Stimulated activated CD8-positive, alpha-beta memory T cell treated with anti-CD3 and anti-CD28 coated beads, Interleukin-4, amount 100 ng/mL, for 4 hours (primary cell): ENCODE results near the gene HLA-DRB1.
"Not testable (repeated sequence)": the region's sequence is repeated elsewhere in the genome, so short reads cannot be mapped to it uniquely, and the experiment has no call there.

Source experiments
- DNase-seq, 2 donors: peaks; one replicate each; pipeline ENCODE4 v3.0.0-alpha.2; 2020; ENCODE audit warnings: low read depth in 2 of 2, low spot score in 1 of 2

The HLA-DRB1 gene

DNA sequence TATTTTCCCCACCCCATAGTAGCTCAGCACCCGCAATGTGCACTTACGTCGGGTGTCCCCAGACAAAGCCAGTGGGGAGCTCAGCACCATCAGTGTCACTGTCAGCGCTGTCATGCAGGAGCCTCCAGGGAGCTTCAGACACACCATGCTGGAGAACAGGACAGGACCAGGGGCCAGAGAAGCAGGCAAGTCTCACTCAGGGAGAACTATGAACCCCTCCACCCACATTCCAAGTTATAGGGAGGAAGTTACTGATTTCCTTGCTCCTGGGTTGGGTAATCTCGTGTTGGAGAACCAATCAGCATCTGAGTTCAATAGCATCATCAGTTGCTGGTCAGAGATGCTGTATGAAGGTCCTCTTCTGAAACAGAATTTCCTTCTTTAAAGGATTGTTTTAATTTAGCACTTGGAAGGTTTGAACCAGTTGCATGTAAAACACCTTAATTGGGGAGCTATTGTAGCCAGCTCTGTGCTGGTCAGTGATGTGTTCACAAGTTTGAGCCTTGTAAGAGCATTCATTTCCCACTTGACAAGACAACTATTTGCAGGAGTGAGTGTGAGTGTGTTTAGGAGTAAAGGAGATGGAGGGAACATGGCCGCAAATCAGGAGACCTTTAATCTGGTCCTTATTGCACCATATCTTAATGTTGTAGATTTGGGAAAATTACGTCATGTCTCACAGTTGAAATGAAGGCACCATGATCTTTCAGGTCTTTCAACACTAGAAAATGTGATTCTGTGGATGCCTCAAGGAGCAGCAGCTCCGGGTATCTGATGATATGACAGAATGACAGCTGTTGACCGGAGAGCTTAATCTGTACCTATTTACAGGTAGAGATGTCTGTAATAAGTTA, at the start of gene HLA-DRB1:
Gene HLA-DRB1 (minus strand): TSS at position 253 of the 854 bp plus-strand sequence. CDS start 106 bp downstream, at position 147.
- no peak for DNase-seq

DNA sequence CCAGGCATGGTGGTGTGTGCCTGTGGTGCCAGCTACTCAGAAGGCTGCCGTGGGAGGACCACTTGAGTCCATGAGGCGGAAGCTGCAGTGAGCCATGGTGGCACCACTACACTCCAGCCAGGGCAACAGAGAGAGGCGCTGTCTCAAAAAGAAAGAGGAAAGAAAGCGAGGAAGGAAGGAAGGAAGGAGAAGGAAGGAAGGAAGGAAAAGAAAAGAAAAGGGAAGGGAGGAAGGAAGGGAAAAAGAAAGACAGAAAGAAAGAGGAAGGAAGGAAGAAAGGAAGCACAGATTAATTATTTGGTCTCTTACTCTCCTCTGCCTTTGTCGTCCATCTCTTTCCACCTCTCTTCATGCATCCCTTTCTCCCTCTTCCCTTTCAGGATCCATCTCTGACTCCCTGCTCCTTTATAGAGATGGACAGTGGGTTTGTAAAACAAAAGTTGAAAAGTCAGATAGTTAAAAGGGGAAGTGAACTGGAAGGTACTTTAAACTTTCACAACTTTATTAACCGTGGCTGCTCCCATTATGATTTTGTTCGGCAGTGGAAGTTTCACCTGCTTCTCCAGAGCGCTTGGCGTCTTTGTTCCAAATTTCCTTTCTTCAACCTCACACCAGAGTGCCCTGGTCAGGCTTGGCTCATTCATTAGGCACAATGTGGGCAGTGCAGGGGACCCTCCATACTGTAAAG, 49.0 kb upstream of the HLA-DRB1 start:
- no peak for DNase-seq

DNA sequence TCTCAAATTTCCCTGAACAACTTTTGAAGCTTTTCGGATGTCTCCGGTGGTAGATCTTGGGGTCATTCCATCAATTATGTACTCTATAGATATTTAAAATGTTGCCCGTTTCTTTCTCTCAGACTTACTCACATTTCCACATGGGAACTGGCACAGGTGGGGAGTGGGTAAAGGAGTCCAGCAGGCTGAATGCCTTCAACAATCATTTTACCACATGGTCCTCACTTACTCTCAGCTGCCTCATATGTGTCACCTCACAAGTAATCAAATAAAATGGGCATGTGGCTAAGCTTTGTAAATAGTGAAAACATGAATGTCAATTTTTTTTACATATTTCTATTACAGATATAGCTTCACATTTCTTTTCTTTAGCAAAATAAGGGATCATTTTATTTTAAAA, 48.2 kb upstream of the HLA-DRB1 start:
- no peak for DNase-seq

DNA sequence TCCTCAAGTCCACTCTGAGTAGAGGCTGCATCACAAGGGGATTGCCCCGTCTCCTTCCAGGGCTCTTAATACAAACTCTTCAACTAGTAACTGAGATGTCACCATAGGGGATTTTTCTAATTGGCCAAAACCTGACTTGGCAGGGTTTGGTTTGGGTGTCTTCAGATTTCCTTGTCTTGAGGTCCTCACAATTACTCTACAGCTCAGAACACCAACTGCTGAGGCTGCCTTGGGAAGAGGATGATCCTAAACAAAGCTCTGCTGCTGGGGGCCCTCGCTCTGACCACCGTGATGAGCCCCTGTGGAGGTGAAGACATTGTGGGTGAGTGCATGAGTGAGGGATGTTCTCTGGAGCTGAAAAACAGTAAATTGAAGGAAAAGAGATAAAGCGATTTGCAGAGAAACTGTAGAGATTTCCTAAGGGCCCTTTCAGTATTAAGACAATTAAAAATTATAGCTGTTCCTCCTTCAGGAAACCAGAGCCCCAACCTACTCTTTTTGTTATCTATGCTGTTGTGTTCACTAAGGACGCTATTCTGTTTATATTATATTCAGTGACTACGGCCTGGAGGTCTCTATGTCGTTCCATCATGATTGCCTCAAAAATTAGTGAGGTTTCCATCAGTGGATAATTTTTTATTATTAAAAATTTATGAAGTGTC, 47.7 kb upstream of the HLA-DRB1 start, which contains the start of gene HLA-DQA1:
Gene HLA-DQA1 (plus strand): TSS at position 188 of the 662 bp plus-strand sequence. CDS start 53 bp downstream, at position 241.
- DNase-seq, result no peak

DNA sequence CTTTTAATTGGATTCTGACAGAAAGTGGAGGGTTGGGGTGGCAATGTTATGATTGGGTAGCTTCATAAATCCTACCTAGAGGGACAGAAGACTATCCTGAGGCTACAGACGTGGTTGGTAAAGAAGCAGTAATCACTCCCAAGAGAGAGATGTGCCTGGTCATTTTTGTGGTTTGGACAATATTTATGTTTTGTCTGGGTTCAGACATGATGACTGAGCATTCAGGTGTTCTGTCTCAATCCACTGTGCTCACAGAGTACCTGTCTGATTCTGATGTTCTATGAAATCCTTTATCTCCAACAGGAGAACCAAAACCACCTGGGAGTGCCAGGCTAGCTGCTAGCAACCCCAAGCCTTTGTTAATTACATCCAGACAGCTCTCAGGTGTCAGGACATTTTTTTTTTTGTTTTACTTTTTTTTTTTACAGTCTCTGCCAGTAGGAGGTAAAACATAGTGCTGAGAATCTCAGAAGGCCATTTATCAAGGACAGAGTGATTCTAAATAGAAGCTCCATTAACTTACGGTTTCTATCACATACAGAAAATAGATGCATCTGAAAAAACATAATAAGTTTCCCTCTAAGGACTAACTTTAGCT, 46.0 kb upstream of the HLA-DRB1 start:
- no peak for DNase-seq

DNA sequence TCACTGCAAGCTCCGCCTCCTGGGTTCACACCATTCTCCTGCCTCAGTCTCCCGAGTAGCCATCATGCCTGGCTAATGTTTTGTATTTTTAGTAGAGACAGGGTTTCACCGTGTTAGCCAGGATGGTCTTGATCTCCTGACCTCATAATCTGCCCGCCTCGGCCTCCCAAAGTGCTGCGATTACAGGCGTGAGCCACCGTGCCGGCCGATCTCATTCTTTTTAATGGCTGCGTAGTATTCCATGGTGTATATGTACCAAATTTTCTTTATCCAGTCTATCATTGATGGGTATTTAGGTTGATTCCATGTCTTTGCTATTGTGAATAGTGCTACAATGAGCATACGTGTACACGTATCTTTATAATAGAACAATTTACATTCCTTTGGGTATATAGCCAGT, 40.1 kb upstream of the HLA-DRB1 start:
- DNase-seq, result not testable (repeated sequence)

DNA sequence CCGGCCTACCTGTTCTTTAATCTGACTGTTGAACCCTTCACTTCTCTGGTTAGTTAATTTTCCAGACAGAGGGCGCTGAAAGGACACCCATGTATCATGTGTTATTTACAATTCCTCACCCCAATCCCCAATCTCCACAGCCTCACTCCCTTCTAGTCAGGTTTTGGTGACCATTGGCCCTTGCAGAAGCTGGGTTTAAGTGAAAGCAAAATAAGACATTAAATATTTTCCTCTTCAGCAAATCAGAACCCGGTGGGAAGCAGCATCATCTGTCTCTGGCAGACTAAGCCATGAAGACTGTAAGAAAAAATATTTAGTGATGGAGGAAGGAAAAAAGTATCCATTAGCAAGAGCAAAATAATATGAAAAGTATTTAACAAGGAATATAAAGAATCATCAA, 38.2 kb upstream of the HLA-DRB1 start:
- no peak for DNase-seq

DNA sequence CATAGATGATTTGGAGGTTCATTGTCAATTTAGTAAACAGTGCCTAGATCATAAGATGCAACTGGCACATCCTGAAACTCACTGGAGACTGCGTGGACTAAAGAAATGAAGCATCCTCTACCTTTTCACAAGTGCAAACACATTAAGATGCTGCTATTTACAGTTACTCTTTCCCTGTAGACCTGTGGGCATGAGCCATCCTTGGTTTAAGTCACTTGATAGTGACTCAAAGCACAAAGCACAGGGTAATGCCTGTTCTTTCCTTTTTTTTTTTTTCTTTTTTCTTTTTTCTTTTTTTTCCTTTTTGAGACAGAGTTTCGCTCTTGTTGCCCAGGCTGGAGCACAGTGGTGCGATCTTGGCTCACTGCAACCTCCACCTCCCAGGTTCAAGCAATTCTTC, 37.6 kb upstream of the HLA-DRB1 start:
- DNase-seq, result no peak

DNA sequence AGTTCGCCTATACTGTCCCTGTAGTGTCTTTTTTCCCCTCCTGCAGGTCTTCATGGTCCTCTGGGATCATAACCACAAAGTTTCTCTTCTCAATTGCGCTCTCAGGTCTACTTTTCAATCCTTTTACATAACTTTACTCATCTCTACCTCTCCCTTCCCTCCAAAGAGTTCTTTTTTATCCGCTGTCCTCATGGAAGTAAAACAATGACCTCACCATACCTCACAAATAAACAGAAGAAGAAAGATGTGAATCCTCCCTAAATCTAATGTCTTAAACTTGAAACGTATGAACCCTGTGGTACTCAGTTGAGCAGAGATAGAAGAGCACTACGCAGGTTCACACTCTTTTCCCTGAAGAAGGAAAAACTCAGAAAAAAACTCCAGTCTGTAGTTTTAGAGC, 35.5 kb upstream of the HLA-DRB1 start:
- no peak for DNase-seq

DNA sequence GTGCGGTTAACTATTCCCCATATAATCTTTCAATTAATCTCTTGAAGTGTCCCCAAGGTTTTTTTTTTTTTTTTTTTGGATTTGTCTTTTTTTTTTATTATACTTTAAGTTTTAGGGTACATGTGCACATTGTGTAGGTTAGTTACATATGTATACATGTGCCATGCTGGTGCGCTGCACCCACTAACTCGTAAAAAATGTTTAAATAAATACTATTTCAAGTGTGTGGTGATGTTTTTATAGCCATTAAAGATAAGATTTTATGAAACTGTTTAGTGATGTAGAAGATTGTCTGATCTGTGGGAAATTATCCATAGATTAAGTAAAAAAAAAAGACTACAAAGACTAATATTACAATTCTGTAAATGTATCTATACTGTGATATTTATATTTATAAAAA, 34.9 kb upstream of the HLA-DRB1 start:
- DNase-seq, result no peak

DNA sequence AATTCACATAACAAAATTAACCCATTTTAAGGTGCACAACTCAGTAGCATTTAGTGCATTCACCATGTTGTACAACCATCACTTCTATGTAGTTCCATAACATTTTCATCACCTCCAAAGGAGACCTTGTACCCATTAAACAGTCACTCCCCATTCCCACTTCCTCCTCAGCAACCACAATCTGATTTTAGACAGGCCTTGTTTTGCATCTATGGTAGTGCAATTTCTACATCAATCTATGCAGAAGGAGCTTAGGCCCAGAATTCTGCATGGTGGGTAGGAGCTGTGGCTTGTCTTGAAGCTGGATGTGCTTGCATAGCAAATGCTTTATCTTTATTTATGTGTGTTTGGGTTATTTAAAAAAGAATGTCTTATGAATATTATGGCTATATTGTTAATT, 34.0 kb upstream of the HLA-DRB1 start:
- DNase-seq, result no peak

DNA sequence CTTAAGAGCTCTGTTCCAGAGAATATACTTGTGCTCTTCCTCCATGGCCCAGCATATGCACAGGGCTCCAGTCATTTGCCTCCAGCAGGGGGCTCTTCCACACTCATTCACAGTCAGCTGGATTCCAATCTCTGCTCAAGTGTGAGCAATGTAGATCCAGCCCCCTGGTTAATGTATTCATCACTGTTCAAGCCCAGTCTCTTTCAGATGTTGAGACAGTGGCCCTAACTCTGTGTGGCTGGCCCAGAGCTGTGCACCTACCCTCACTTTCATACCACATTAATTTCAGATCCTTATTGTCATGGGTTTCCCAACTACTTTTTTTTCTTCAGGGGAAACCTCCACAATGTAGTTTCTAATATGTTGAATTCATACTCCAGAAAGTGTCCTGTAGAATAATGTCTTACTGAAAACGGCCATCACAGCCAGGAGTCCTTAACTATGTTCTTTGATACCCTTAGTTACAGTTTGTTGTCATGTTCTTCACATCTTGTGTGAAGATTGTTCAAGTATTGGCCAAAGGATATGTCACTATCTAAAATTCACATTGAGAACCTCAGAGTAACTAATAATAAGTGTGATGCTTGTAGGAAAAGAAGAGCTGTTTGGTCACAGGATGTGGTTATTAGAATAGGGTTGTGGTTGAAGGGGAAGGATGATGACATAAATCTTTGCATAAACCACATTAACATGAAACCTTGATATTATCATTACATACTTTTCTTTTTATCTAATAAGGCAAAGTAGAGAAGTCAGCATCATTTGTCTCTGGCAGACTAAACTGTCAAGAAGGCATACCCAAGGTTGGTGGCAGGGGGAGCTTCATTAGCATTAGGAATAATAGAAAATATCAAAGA, 33.1 kb upstream of the HLA-DRB1 start:
- peak in 1 of 2 donors; percentile 18 for DNase-seq

DNA sequence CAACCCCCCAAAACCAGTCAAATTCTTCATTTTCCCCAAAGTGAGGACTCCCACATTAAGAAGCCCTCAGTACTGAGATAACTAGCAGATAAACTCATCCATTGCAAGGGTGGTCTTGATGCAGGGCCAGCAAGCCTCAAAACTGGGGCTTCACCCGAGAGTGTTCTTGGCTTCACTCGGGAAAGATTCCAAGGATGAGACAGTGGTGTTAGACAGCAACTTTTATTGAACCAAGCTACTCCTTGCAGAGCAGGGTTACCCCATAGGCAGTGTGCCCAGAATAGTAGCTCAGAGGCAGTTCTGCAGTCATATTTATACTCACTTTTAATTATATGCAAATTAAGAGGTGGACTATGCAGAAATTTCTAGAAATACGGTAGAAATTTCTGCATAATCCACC, 31.7 kb upstream of the HLA-DRB1 start:
- DNase-seq, result no peak

DNA sequence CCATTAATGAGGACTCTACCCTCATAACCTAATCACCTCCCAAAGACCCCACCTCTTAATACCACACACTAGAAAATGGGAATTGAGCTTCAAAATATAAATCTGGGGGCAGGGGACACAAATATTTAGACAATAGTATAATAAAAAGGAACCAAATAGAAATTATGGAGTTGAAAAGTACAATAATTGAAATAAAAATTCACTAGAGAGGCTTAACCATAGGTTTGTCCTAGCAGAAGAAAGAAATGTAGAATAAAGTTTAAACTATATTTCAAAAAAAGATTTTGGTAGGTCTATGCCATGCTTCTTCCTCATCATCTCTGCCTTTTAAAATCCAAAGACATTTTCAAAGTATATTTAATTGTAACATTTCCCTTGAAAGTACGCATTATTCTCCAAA, 28.1 kb upstream of the HLA-DRB1 start:
- no peak for DNase-seq

DNA sequence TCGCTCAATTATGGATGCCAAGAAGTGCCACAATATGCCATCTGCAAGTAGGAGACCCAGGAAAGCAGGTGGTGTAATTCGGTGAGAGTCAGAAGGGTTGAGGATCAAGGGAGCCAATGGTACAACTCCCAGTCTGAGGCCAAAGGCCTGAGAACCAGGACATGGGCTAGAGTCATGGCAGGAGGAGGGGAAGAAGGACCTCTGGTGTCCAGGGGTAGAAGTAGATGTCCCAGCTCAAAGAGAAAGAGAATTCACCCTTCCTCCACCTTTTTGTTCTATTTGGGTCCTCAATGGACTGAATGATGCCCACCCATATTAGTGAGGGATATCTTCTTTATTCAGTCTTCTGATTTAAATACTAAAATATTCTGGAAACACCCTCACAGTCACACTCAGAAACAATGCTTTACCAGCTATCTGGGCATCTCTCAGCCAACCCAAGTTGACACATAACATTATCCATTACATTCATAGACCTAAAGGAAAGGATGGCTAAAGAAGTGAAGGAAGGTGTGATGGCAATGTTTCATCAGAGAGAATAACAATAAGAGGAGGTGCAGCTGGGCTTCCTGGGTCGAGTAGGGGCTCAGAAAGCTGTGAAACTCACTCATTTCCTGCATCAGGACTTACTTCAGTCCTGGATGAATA, 26.4 kb upstream of the HLA-DRB1 start:
- DNase-seq, result no peak

DNA sequence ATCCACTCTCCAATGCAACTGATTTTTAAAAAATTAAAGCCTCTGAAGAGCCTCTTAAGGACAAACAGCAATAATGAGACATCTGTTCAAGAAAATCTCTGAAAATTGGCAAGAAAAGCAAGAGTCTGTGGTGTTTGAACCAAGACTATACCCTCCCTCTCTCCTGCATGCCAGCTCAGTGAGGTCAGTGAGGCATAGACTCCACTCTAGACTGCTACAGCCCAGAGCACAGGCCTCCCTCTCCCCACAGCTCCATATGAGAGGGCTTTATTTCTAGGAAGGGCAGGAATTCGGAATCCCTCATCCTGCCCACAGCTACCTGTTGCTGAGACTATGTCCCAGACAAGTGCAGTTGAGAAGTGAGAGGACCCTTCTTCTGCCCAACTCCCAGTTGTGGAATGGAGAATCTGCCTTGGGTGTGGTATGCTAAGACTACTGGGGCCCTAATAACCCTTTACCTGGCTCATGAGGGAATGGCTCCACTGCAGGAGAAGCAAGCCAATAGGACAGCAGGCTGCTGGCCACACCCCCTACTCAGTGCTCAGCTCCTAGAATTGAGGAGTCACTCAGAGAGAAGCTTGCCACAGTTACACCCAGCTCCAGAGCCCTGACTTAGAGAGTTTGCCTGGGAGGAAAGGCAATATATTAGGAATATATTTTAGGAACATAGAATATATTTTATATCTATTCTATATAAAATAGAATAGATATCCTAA, 24.9 kb upstream of the HLA-DRB1 start:
- no peak for DNase-seq

DNA sequence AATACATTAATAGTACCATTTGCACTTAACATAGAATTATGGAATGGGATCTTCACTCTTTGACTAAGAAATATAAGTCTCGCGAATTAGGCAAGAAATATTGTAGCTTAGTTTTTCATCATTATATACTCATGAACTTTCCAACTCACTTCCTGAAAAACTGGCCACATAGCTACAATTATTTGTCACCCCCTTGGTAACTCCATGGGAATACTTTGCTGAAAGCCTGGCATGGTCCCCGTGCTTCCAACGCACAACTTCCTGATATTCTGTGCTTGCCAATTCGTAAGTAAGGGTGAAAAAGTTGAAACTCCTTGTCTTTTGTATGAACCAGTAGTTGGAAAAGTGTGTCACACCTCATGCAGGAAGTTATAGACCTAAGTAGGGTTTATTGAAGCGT, 23.8 kb upstream of the HLA-DRB1 start:
- no peak for DNase-seq

DNA sequence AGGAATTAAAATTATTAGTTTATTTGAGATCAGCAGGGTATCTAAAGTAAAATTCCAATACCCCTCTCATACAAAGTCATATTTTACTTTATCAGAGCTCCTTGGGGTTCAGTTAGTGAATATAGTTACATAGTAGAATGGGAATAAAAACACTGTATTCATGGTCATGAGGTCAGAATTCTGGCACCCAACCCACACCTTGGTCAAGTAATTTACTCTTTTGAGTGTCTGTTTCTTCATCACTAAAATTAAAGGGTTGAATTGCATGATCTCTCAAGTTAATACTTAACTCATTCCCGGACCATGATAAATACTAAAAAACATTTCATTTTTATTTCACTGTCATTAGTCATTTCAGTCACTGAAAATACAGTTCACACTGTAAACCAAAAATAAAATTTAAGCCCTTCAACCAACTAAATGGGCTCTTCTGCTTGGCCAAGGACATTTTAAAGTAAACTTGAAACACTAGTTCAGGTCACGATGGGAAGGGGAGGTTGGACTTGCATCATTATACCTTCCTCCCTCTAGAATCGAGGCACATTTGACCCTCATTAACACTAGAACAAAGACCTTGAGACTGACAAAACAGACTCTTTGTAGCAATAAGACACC, 21.1 kb upstream of the HLA-DRB1 start:
- no peak for DNase-seq
